Measurements from ENCODE around the gene SUGCT.

Gene SUGCT

GRCh38 chr7:40796723-40797122 is 661.9 kb downstream of the SUGCT start:
- no peak for DNase-seq

GRCh38 chr7:40798613-40799012 is 663.8 kb downstream of the SUGCT start:
- DNase-seq, result no peak

- no peak for DNase-seq
Measured at GRCh38 chr7:40799493-40800403, 664.9 kb downstream of the SUGCT start.

- no peak for DNase-seq
Measured at GRCh38 chr7:40800771-40801170, 666.0 kb downstream of the SUGCT start.

GRCh38 chr7:40802497-40802896 is 667.7 kb downstream of the SUGCT start:
- no peak for DNase-seq

GRCh38 chr7:40804477-40805215 is 669.8 kb downstream of the SUGCT start:
- no peak for DNase-seq

- DNase-seq, result no peak
Measured at GRCh38 chr7:40805361-40805760, 670.6 kb downstream of the SUGCT start.

GRCh38 chr7:40808378-40808942 is 673.7 kb downstream of the SUGCT start:
- DNase-seq, result no peak

- DNase-seq, result no peak
Measured at GRCh38 chr7:40810274-40810673, 675.5 kb downstream of the SUGCT start.

- no peak for DNase-seq
Measured at GRCh38 chr7:40811666-40812065, 676.9 kb downstream of the SUGCT start.

GRCh38 chr7:40815022-40815421 is 680.2 kb downstream of the SUGCT start:
- DNase-seq, result no peak

GRCh38 chr7:40815512-40815911 is 680.7 kb downstream of the SUGCT start:
- DNase-seq, result no peak

GRCh38 chr7:40822861-40823260 is 688.1 kb downstream of the SUGCT start:
- DNase-seq, result no peak

- DNase-seq, result no peak
Measured at GRCh38 chr7:40824461-40824860, 689.7 kb downstream of the SUGCT start.

GRCh38 chr7:40826411-40827221 is 691.8 kb downstream of the SUGCT start:
- DNase-seq, result no peak

- no peak for DNase-seq
Measured at GRCh38 chr7:40827222-40828085, 692.6 kb downstream of the SUGCT start.

- DNase-seq, result no peak
Measured at GRCh38 chr7:40828686-40829600, 694.1 kb downstream of the SUGCT start.

GRCh38 chr7:40833191-40833887 is 698.5 kb downstream of the SUGCT start:
- no peak for DNase-seq

GRCh38 chr7:40833888-40834234 is 699.1 kb downstream of the SUGCT start:
- DNase-seq, result no peak

GRCh38 chr7:40836218-40836617 is 701.4 kb downstream of the SUGCT start:
- no peak for DNase-seq

Data from inflammatory macrophage (primary cell).